AG09319 (cell line): Measurements from ENCODE around the gene RCOR1.

Experiments
- DNase-seq: peaks from one replicate; pipeline ENCODE4 v3.0.0-alpha.2; 2010; ENCODE audit warnings: low read depth; ENCODE audit errors: extremely low read depth
- CTCF ChIP-seq: IDR thresholded peaks from 2 replicates; pipeline ENCODE4 v1.5.1; 2011; ENCODE audit warnings: low read depth, mild to moderate bottlenecking, inconsistent platforms, low read length, moderate library complexity

The RCOR1 gene

DNA sequence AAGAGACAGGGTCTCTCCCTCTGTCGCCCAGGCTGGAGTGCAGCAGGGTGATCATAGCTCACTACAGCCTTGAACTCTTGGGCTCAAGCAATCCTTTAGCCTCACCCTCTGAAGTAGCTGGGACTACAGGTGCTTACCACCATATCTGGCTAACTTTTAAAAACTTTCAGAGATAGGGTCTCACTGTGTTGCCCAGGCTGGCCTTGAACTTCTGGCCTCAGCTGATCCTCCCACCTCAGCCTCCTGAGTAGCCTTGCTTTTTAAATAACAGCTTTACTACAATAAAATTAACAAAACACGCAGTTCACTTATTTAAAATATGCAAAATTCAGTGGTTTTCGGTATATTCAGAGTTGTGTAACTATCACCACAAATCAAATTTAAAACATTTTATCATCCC, 79.0 kb downstream of the RCOR1 start:
- no peak for DNase-seq
- TF ChIP-seq CTCF, result no peak

DNA sequence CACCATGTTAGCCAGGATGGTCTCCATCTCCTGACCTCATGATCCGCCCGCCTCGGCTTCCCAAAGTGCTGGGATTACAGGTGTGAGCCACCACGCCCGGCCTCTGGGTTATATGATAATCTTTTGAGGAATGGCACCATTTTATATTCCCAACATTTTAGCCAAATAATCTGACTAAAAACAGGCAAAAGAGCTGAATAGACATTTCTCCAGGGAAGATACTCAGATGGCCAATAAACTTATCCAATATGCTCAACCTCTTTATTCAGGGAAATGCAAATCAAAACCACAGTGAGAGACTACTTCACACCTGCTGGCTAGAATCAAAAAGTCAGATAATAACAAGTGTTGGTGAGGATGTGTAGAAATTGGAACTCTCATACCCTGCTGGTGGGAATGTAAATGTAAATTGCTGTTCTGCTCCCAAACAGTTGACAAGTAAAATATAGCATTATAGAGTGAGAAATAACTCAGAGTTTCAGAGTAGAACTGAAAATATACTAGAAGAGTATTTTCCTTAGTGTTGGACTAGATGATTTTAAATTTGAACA, 80.0 kb downstream of the RCOR1 start:
- no peak for DNase-seq
- no peak for TF ChIP-seq CTCF

DNA sequence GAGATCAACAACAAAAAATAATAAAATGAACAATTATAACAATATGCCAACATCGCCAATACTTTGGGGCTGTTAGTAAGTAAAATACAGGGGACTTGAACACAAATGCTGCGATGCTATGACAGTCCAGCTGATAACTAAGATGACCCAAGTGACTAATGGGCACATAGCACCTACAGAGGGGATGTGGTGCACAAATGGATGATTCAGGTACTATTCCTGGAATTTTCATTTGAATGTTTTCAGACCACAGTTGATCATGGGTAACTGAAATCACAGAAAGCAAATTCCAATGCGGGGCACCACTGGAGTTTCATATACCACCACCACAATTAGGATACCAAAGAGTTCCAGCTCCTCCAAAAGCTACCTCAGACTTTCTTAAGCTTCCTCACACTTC, 82.9 kb downstream of the RCOR1 start:
- no peak for TF ChIP-seq CTCF
- no peak for DNase-seq

DNA sequence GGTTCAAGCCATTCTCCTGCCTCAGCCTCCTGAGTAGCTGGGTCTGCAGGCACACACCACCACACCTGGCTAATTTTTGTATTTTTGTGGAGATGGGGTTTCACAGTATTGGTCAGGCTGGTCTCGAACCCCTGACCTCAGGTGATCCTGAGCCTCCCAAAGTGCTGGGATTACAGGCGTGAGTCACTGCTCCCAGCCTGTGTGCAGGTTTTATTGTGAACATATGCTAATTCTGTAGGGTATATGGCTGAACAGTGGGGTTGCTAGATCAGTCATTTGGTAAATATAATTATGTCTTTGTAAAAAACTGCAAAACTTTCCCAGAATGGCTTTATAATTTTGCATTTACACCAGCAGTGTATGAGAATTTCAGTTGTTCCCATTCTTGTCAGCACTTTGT, 85.9 kb downstream of the RCOR1 start:
- no peak for TF ChIP-seq CTCF
- no peak for DNase-seq

- DNase-seq, result no peak
- no peak for TF ChIP-seq CTCF
Observed at GRCh38 chr14:102683399-102684297, 91.2 kb downstream of the RCOR1 start.

DNA sequence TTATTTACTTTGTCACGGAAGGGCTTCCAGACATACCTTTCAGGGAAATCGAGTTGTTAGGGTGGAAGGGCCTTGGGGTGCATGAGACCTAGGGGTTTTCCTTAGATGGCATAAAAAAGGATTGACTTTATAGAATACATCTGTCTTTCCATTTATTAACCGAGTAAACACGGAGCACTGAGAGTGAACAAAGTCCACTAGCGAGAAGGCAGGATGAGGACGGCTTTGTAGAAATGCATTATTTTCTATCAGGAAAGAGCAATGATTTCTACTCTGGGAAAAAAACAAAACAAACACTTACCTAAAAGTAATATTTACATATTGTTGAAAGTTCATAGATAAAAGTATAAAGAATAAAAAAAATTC, 91.8 kb downstream of the RCOR1 start:
- TF ChIP-seq CTCF, result no peak
- no peak for DNase-seq

DNA sequence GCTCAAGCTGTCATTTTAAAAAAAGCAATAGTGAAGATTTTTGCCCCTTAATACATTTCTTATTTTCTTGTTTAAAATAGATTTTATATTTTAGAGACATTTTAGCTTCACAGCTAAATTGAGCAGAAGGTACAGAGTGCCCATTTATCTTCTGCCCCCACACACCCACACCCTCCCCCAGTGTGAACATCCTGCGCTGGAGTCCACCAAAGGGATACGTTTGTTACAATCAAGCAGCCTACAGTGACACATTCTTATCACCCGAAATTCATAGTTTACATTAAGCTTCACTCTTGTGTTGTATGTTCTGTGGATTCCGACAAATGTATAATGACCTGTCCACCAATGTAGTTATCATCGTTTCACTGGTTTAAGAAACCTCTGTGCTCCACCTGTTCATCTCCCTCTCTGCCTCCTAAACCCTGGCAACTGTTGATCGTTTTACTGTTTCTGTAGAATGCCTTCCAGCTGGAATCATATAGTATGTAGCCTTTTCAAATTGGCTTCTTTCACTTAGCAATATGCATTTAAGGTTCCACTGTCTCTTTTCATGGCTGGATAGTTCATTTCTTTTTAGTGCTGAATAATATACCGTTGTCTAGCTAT, 93.8 kb downstream of the RCOR1 start:
- TF ChIP-seq CTCF, result no peak
- no peak for DNase-seq
